Measurements from ENCODE around the gene BOK.

GRCh38 chr2:241563031-241563507, 4.5 kb downstream of the BOK start:
- TF ChIP-seq YY1 (IDR thresholded peaks at IDR 0.05; ENCODE audit: insufficient read depth, insufficient read length) (no peak), ZNF274 (IDR thresholded peaks at IDR 0.05; ENCODE audit: low read depth, low read length) (no peak), SUZ12 (IDR thresholded peaks at IDR 0.05; ENCODE audit: extremely low read depth, insufficient read depth, insufficient read length) (no peak)
